ENCODE data around the gene SCGB1D4. TPM values are rescaled to one million over a fixed set of nuclear protein-coding genes. Genes with fewer than 3 reads are reported as not detected.
"Not testable (repeated sequence)": the region's sequence is repeated elsewhere in the genome, so short reads cannot be mapped to it uniquely, and the experiment has no call there.

SCGB1D4 gene
- total RNA-seq, result not detected in 2 replicates

DNA sequence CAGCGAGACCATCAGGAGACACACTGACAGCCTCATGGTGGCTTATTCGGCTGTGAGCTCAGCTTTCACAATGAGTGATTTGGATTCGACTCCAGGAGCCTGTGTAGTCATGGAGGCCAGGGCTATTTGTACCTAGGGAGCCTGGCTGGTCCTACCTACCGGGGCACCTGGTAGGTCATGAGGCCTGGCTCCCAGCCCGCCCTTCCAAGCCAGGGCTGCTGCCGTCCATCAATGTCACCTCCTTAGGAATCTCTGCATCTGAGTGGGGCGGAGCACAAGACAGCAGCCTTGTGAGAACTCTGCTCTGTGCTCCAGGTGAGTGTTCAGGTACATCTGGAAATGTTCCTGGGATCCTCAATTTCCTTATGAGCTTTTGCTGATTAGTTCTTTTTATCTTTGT, at the start of gene SCGB1D4:
Gene SCGB1D4 (minus strand): TSS at position 101 of the 400 bp plus-strand sequence. CDS start 65 bp downstream, at position 36.
- DNase-seq (ENCODE audit: low read depth), result no peak

DNA sequence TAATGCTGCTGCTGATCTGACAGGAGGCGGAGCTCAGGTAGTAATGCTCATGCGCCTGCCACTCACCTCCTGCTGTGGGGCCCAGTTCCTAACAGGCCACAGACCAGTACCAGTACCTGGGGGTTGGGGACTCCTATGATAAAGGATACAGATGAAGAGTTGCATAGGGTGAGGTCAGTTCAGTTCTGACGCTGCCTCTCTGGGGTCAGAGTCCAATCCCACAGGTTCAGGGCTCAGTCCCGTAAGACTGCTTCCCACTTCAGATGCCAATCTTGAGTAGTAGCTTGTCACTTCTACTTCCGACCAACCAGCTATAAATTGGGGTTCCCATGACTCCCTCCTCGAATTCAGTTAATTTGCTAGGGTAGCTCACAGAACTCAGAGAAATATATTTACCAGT, 47.0 kb upstream of the SCGB1D4 start:
- no peak for DNase-seq (ENCODE audit: low read depth)

DNA sequence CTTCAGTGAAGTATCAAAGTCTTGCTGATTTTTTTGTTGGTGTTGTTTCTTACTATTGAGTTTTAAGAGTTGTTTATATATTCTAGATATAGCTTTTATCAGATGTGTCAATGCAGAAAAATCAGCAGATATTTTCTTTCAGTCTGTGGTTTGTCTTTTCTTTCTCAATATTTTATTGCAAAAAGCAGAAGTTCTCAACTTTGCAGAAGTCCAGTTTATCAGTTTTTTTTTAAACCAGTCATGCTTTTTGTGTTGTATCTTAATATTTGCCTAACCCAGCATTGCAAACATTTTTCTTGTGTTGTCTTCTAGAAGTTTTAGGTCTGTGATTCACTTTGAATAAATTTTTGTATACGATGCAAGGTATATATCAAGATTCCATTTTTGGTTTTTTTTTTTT, 45.3 kb upstream of the SCGB1D4 start:
- DNase-seq (ENCODE audit: low read depth), result no peak

GRCh38 chr11:62343646-62344190, 44.8 kb upstream of the SCGB1D4 start:
- DNase-seq (ENCODE audit: low read depth), result not testable (repeated sequence)

DNA sequence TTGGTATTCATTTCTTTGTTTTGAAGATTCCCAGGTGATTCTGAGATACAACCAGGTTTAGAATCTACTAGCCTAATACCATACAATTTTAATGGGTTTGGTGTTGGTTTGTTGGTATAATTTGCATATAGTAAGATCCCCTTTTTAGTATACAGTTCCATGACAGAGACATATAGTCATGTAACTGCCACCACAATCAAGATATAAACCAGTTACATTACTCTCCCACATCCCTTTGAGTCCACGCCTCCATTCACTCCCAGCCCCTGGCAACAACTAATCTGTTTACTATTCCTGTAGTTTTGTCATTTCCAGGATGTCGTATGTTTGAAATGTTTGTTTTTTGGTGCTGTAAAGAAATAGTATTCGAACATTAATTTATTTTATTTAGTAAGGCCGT, 42.7 kb upstream of the SCGB1D4 start:
- DNase-seq (ENCODE audit: low read depth), result no peak

DNA sequence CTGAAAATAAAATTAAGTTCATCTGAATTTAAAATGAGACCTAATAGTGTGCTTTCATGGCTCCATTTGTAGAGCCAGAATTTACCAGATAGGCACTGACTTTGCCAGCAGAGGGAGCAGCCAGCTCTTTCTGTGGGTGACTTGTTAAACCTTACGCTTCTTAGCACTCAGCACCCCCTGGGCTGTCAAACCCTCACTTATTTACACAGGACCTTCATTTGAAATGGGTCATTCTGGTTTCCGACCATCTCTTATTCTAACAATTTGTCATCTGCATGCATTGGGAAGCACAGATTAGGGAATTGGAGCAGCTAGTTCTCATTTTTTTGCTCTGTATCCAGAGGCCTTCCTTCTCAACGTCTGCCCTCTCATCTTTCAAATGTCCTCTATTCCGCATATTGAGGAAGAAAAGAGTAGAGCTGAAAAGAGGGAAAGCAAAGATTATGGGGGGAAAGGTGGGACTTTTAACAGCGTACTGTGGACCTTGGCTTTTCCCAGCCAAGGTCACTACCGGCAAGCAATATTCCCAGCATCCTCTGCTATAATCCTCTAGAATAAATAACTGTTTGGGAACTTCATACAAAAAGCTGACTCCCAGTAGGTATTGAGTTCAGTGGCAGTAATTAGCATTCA, 41.5 kb upstream of the SCGB1D4 start:
- DNase-seq (ENCODE audit: low read depth), result peak; percentile 61

GRCh38 chr11:62338218-62338617, 39.3 kb upstream of the SCGB1D4 start:
- no peak for DNase-seq (ENCODE audit: low read depth)

DNA sequence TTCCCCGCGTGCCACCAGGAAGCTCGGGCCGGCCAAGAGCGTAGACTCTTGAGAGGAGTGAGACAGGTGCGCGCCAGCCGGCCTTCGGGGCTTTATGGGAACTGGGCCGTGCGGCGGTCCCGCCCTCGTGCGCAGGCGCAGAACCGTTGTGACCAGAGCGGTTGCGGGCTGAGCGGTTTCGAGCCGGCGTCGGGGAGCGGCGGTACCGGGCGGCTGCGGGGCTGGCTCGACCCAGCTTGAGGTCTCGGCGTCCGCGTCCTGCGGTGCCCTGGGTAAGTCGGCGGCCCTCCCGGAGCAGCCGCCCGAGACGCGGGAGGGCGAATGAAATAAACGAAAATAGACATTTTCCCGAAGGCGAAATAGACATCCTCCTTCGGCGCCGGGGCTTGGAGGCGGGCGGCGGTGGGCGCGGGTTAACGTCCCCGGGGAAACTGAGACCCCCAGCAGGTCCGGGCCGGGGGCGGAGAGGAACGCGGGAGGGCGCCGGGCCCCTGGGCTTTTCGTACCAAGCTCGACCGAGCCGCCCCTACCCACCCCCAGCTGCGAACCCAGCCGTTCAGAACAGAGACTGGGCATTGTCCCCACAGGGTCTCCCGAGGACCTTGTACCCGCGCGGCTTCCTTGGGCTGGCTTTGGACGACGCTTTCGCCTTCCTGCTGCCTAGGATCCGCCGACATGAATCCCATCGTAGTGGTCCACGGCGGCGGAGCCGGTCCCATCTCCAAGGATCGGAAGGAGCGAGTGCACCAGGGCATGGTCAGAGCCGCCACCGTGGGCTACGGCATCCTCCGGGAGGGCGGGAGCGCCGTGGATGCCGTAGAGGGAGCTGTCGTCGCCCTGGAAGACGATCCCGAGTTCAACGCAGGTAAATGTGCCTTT, 38.7 kb upstream of the SCGB1D4 start, which contains the start of gene ASRGL1:
Gene ASRGL1 (plus strand): TSS at position 146 of the 879 bp plus-strand sequence. CDS start 530 bp downstream, at position 676.
- peak; percentile 43 for DNase-seq (ENCODE audit: low read depth)

DNA sequence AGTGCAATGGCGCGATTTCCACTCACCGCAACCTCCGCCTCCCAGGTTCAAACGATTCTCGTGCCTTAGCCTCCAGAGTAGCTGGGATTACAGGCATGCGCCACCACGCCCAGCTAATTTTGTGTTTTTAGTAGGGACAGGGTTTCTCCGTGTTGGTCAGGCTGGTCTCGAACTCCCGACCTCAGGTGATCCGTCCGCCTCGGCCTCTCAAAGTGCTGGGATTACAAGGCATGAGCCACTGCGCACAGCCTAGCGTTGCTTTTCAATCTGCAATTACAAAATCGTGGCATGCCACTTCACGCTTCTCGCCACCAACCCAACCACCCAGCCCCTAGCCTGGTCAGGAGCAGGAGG, 38.1 kb upstream of the SCGB1D4 start:
- DNase-seq (ENCODE audit: low read depth), result not testable (repeated sequence)

DNA sequence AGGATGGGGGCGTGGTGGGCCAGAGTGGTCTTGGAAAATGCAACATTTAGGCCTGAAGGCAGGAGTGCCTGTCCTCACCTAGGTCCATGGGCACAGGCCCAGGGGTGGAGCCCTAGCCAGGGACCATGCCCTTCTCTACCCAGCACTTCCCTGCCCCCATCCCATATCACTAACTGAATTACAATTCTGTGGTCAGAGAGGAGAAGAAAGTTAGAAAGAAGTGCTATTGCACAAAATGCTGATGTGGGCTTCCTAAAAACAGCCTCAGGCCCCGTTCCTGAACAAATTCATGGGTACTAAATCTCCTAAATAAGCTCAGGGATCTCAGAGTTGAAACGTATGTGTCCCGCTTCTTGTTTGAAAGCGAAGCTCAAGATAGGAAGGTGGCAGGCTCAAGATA, 34.9 kb upstream of the SCGB1D4 start:
- no peak for DNase-seq (ENCODE audit: low read depth)

GRCh38 chr11:62331264-62331663, 32.4 kb upstream of the SCGB1D4 start:
- DNase-seq (ENCODE audit: low read depth), result not testable (repeated sequence)

DNA sequence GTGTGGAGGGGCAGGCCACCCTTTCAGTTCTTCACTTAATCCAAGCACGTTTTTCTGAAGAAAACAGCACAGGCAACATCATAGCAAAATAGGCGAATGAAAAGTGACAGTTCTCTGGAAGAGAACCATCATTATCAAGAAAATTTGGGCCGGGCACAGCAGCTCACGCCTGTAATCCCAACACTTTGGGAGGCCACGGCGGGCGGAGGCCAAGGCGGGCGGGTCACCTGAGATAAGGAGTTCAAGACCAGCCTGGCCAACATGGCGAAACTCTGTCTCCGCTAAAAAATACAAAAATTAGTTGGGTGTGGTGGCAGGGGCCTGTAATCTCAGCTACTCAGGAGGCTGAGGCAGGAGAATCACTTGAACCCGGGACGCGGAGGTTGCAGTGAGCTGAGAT, 28.7 kb upstream of the SCGB1D4 start:
- DNase-seq (ENCODE audit: low read depth), result not testable (repeated sequence)

- DNase-seq (ENCODE audit: low read depth), result not testable (repeated sequence)
Measured at GRCh38 chr11:62326719-62327118, 27.8 kb upstream of the SCGB1D4 start.

GRCh38 chr11:62325781-62326180, 26.9 kb upstream of the SCGB1D4 start:
- peak; percentile 74 for DNase-seq (ENCODE audit: low read depth)

DNA sequence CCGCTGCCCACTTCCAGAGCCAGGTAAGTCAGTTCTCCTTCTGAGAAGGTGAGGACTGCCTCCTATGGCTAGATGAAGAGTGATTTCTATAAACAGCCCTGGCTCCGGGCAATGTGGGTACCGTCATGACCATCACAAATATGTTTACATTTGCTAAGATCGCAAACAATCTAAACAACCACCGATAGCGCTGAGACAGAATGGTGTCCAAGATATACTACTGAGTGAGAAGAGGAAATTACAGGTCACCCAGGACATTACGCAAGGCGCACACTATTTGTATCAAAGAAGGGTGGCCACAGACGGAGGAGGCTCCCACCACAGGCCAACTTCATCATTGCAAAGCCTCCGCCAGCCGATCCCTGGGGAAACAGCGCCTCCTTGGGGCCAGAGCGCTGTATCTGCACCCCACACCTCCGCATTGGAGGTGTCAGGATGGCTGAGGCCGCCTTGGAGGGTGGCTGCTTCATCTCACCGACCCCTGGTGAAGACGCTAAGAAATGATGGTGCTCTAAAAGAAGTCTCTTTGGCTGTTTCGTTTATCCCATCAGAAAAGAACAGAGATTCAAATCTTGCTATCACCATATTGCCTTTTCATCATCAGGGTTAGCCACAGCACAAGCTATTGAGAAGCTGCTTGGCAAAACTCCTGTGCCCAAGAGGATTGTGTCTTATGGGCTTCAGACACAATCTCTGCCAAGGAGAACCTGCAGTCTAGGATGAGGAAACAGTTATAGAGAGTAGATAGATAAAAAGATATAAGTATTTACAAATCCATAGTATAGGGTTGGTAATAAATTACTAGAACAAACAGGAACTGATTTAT, 26.1 kb upstream of the SCGB1D4 start:
- DNase-seq (ENCODE audit: low read depth), result no peak

- no peak for DNase-seq (ENCODE audit: low read depth)
Measured at GRCh38 chr11:62322524-62322923, 23.6 kb upstream of the SCGB1D4 start.

GRCh38 chr11:62315431-62315830, 16.6 kb upstream of the SCGB1D4 start:
- DNase-seq (ENCODE audit: low read depth), result no peak

GRCh38 chr11:62309991-62310390, 11.1 kb upstream of the SCGB1D4 start:
- DNase-seq (ENCODE audit: low read depth), result no peak

- DNase-seq (ENCODE audit: low read depth), result no peak
Measured at GRCh38 chr11:62307950-62308349, 9.1 kb upstream of the SCGB1D4 start.

GRCh38 chr11:62306227-62306626, 7.4 kb upstream of the SCGB1D4 start:
- no peak for DNase-seq (ENCODE audit: low read depth)

- DNase-seq (ENCODE audit: low read depth), result peak; percentile 43
Measured at GRCh38 chr11:62295504-62295903, 3.4 kb downstream of the SCGB1D4 start.

- DNase-seq (ENCODE audit: low read depth), result no peak
Measured at GRCh38 chr11:62280452-62280851, 18.4 kb downstream of the SCGB1D4 start.

Data from renal cortical epithelial cell (primary cell).